Cardiac septum (tissue), 1 donor: Measurements from ENCODE around the gene MAPT. TPM values are rescaled to one million over a fixed set of nuclear protein-coding genes. Genes with fewer than 3 reads are reported as not detected.
"Not testable (repeated sequence)": the region's sequence is repeated elsewhere in the genome, so short reads cannot be mapped to it uniquely, and the experiment has no call there.

ENCODE experiments used
- DNase-seq: peaks from one replicate; pipeline ENCODE4 v3.0.0-alpha.2; 2020; ENCODE audit warnings: low spot score
- intact Hi-C: fragments of 100-400 bp; cut with DNase I; formaldehyde crosslinking; loops from one replicate; pipeline ENCODE4 v1.14.0; 2022
- total RNA-seq: library from RNA; stranded (reverse); fragmentation: NEBNext Ultra II Directional; extraction: Animal tissue kit (Norgen Biotek cat#: 25700); gene quantifications from one replicate; pipeline ENCODE4 v1.2.1, GENCODE V29; 2021
- donor health status: DM: no; HTN: no; CAD: no.

MAPT gene
- total RNA-seq, 1 donor from 2014 or later = 44.4 TPM

GRCh38 chr17:45857977-45858708 is 36.2 kb upstream of the MAPT start:
- intact Hi-C loops = no loop called here
- no peak for DNase-seq

DNA sequence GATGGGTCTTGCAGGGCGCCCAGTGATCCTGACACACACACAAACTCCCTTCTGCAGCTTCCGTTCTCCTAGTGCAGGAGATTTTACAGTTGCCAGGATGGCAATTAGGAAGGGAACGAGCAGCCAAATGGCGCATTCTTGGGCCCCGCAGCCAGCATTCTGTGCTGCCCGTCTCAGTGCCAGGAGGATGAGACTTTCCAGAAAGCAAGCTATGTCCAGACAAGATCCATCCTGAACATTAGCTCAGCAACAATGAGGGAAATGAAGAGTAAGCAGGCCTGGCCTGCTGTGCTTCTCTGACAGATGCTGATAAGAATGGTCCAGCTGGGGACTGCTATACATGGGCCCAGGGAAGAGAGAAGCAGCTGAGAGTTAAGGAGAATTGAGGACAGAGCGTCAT is 33.2 kb upstream of the MAPT start:
- DNase-seq = no peak
- intact Hi-C loops = no loop called here

GRCh38 chr17:45862127-45862526 is 32.2 kb upstream of the MAPT start:
- DNase-seq, intact Hi-C loops: not testable (repeated sequence)

GRCh38 chr17:45863857-45864654 is 30.3 kb upstream of the MAPT start:
- no peak for DNase-seq
- intact Hi-C loops = no loop called here

DNA sequence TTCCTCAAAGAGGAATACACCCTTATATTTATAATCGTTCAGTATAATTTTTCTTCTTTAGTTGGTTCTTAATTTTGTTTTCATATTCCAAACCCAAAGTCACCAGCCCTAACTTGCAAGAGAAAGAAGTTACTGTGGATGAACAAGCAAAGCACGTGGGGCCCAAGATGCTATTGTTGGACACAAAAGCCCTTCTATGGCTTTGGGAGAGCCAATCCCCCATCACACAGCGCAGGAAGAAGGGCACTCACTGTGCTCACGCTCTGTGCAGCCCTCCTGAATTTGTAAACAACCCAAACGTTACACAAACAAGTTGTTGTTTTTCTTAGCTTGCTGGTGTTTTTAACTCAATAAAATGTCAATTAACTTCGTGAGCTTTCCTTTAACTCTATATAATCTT is 27.2 kb upstream of the MAPT start:
- intact Hi-C loops = no loop called here

DNA sequence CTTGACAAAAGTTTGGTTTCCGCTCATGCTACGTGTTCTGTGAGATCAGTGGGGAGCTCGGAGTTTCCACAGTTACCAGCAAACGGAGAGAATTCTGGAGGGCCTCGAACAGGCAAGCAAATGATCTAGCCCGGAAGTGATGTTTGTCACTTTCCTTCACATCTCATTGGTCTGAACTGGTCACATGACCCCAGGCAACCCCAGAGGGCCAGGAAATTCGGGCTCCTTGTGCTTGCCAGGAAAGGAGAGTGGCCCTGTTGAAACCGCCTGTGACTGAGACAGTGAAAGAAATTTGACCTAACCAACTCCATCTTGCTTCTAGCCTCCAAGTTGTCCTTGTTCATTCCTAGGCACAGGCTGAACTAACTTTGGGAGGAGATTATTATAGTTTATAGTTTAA is 26.7 kb upstream of the MAPT start:
- no peak for DNase-seq
- intact Hi-C loops = no loop called here

More for the DNA sequence above, 27.2 kb upstream of the MAPT start:
- no peak for DNase-seq

DNA sequence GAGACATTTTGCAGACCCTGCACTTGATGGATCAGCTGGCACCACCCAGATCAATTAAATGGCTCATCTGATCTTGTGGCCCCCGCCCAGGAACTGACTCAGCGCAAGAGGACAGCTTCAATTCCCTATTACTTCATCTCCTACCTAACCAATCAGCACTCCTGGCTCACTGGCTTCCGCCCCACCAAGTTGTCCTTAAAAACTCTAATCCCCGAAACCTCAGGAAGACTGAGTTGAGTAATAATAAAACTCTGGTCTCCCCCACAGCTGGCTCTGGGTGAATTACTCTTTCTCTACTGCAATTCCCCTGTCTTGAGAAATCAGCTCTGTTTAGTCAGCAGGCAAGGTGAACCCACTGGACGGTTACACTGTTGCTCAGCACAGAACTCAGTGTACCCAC is 26.1 kb upstream of the MAPT start:
- no peak for DNase-seq
- intact Hi-C loops = no loop called here

GRCh38 chr17:45869676-45870341 is 24.5 kb upstream of the MAPT start:
- intact Hi-C loops = no loop called here
- DNase-seq = no peak

DNA sequence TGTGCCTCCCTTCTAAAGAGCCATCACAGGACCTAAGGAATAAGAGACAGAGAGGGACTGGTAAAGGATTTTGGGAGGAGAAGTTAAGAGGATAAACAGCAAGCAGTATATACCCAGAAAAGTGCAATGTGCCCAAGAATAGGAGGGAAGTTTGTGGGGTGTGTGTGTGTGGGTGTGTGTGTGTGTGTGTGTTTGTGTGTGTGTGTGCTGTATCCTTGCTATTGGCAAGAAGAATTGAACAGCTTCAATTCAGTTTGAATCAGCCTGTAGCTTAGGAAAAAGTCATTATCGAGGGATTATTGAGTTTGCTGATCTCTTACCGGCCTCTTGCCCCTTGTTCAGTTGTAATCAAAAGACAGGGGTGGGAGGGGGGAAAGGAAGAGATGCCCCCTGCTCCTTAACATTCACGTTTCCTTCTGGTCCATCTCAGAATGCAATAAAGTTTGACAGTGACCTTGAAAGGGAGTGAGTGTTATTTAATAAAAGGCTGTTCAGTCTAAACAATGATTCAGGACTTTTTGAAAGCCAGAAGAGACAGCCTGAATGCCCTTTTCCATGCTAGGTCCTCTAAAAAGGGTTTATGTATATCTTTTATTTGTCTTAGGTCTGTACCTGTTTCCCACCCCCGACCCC is 23.9 kb upstream of the MAPT start:
- intact Hi-C loops = no loop called here
- DNase-seq = no peak

DNA sequence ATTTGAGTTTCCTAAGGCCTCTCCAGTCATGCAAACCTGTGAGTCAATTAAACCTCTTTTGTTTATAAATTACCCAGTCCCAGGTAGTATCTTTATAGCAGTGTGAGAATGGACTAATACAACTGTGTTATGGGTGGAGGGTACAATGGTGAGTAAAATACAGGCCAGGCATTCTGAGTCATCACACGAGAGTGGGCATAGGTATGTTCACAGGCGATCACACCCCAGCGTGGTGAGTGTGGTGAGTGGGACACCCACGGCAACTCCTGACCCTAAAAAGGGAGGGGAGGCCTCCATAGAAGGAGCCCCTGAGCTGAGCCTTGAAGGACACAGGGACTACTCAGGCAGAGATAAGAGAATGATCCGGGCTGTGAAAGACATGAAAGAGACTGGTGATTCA is 22.6 kb upstream of the MAPT start:
- no peak for DNase-seq
- intact Hi-C loops = no loop called here

- no peak for DNase-seq
- intact Hi-C loops = no loop called here
Measured at GRCh38 chr17:45873728-45874127, 20.6 kb upstream of the MAPT start.

DNA sequence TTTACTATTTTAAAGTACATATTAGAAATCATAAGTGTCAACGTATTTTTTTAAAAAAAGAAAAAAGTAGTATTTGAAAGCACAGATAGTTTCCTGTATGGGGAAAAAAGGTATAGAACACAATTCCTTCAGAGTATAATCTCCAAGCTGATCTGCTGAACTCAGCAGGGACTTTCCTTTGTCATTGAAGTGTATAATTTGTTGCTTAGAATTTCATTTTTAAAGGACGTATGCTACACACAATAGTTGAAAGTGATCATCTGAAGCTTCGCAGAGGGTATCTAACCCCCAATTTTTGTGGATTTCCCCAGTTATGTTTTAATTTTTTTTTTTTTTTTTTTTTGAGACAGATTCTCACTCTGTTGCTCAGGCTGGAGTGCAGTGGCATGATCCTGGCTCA is 20.2 kb upstream of the MAPT start:
- intact Hi-C loops = no loop called here
- DNase-seq = no peak

DNA sequence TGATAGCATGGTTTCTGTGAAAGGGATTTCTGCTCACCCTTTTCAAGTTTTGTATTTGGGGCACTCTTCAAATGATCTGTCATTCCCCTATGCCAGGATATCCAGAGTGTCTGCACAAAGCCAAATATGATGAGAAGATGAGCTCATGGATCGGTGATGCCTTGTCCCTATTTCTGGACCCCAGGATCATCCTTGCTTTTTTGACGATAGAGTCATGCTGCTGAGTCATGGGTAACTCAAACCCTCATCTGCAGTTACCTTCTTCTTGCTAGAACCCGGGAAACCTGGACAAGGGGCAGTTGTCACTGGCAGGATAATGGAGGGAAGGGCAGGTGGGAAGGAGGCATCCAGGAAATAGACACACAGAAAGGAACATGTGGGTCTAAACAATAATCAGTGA is 17.8 kb upstream of the MAPT start:
- intact Hi-C loops = no loop called here
- DNase-seq = no peak

DNA sequence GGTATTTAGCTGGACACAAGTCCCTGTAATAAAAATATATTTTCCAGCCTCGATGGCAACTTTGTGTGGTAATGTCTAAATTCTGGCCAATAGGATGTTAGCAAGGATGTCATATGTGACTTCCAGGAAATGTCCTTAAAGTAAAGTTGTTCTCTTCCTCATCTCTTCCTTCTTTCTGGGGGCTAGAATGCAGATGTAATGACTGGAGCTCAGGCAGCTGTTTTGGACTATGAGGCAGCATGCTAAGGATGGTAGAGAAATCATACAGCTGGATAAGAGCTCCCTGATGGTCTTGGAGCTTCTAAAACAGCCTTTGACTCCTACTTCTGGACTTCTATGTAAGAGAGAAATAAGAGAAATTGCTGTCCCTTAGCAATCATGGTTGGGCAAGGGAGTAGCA is 16.9 kb upstream of the MAPT start:
- intact Hi-C loops = no loop called here
- DNase-seq = no peak

- DNase-seq = no peak
- intact Hi-C loops = no loop called here
Measured at GRCh38 chr17:45883063-45883462, 11.3 kb upstream of the MAPT start.

DNA sequence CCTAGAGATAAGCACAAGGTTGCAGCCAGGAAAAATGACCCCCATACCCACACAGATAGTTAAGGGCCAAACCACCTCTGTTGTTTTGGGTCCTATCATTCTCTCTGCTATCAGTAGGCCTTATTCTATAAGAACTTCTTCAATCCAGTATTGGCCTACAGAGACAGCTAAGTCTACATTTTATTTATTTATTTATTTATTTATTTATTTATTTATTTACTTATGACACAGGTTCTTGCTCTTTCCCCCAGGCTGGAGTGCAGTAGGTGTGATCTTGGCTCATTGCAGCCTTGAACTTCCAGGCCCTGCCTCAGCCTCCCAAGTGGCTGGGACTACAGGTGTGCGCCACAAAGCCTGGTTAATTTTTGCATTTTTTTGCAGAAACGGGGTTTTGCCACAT is 7.5 kb upstream of the MAPT start:
- DNase-seq = no peak

GRCh38 chr17:45888392-45888791 is 6.0 kb upstream of the MAPT start:
- no peak for DNase-seq
- intact Hi-C loops = no loop called here

More for the DNA sequence above, 7.5 kb upstream of the MAPT start:
- intact Hi-C loops = no loop called here

DNA sequence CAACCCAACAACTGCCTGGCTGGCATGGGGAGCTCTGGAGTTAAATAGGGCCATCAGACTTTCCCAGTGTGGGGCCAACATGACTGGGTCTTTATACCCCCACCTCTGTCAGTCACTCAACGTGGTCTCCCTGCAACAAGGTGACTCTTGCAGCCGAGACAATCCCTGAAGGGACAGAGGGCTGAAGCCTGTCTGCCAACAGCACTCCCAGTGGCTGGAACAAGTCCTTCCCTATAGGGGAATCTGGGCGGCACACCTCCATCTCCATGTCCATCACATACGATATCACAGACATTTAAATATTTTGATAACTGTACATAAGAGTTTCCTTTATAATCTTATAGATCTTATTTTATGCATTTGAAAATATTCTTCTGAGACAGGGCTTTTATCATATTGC is 4.8 kb upstream of the MAPT start:
- DNase-seq = no peak
- intact Hi-C loops = no loop called here

DNA sequence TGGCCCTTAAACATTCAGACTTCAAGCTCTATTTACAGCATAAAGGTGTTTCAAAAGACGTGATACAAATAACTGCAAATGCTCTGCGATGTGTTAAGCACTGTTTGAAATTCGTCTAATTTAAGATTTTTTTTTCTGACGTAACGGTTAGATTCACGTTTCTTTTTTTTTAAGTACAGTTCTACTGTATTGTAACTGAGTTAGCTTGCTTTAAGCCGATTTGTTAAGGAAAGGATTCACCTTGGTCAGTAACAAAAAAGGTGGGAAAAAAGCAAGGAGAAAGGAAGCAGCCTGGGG is 681 bp upstream of the MAPT start:
- intact Hi-C loops = loop anchor here (2.0 kb wide), 1 partner anchor 49 kb away; no protein-coding TSS in a partner anchor
- DNase-seq = no peak

GRCh38 chr17:45895304-45895968 is 1.1 kb downstream of the MAPT start:
- intact Hi-C loops = loop anchor here (2.0 kb wide), 1 partner anchor 47 kb away; no protein-coding TSS in a partner anchor

More at GRCh38 chr17:45895304-45895968, 1.1 kb downstream of the MAPT start:
- DNase-seq = no peak
